ENCODE data around the gene SCAMP2.

DNA sequence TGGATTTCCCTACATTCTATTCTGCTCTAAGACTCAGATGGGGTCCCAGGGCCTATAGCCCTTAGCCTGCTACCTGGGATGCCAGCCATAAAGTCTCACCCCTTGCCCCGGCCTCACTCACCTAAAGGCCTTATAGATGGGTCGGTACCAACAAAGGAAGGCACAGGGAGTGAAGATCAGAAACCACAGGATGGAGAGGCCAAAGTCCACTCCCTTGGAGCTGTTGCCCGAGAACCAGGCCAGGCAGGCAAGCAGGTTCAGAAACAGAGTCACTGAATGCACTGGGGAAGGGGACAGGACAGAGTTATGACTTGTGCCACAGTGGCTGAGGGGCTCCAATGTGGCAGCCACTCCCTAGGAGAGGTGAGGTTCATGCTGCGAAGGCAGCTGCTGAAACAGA, 22.8 kb downstream of the SCAMP2 start:
- TF ChIP-seq ZNF622 (IDR thresholded peaks at IDR 0.05) (no peak), JUND (IDR thresholded peaks at IDR 0.05; ENCODE audit: low read depth, low read length) (no peak), GATAD2B (conservative IDR thresholded peaks at IDR 0.05; ENCODE audit: low read depth) (no peak), POLR2AphosphoS5 (IDR thresholded peaks at IDR 0.05; ENCODE audit: low read length) (no peak)
- TF ChIP-seq, protein P1, sequence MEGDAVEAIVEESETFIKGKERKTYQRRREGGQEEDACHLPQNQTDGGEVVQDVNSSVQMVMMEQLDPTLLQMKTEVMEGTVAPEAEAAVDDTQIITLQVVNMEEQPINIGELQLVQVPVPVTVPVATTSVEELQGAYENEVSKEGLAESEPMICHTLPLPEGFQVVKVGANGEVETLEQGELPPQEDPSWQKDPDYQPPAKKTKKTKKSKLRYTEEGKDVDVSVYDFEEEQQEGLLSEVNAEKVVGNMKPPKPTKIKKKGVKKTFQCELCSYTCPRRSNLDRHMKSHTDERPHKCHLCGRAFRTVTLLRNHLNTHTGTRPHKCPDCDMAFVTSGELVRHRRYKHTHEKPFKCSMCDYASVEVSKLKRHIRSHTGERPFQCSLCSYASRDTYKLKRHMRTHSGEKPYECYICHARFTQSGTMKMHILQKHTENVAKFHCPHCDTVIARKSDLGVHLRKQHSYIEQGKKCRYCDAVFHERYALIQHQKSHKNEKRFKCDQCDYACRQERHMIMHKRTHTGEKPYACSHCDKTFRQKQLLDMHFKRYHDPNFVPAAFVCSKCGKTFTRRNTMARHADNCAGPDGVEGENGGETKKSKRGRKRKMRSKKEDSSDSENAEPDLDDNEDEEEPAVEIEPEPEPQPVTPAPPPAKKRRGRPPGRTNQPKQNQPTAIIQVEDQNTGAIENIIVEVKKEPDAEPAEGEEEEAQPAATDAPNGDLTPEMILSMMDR (IDR thresholded peaks at IDR 0.05 in 2 of 3, conservative IDR thresholded peaks at IDR 0.05 in 1 of 3; ENCODE audit: control insufficient read depth in 2 of 3, extremely low read depth in 1 of 3, insufficient read depth in 1 of 3, low read depth in 3 of 3, low read length in 3 of 3), result no peak
